ENCODE data around the gene SLC35C1. TPM values are rescaled to one million over a fixed set of nuclear protein-coding genes. Genes with fewer than 3 reads are reported as not detected.
A peak's percentile ranks its signal among the peaks of the same experiment; 100 is the strongest.

The SLC35C1 gene
- total RNA-seq, 4 donors from 2014 or later, result 20.5 to 33.5 (median 27.2) TPM

DNA sequence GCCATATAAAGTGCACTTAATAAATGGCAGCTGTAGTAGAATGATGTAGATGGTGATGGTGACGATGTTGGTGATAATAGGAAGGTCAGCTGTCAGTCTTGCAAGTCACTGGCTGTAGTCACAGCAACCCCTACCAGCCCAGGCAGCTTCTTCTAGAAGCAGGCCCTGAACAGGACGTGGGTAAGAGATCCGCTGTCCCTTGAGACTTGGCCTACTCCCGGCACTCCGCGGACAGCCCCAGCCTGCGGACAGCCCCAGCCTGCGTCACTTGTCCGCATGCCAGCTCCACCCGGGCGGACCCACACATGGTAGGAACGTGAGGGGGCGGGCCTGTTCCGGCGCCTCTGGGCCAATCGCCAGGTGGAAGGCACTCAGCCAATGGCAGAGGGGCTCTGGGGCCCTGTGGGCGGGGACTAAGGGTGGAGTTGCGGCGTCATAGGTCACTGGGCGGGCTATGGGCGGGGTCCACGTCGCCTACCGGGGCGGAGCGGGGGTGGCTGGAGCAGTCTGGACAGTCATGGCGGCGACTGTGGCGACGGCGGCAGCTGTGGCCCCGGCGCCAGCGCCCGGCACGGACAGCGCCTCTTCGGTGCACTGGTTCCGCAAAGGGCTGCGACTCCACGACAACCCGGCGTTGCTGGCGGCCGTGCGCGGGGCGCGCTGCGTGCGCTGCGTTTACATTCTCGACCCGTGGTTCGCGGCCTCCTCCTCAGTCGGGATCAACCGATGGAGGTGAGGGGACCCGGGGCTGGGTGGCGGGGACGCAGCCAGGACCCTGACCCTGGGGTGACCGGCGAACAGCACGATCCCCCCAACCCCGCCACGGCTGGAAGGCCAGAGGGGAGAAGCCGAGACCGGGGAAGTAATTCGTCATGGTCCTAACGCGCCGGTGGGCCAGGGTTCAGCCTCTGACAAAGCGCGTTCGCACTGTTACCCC is 42.3 kb downstream of the SLC35C1 start, which contains the start of gene CRY2:
TSS of gene CRY2 (plus strand) at position 502 of the 937 bp plus-strand sequence. CDS start at position 518, 16 bp downstream.
- Histone ChIP-seq H3K27ac (peak within 1 kb of the TSS; percentile 93 to 99 (median 96)), H3K9me3 (no peaks in the 10 kb centered on the region), H3K27me3 (no peaks in the 10 kb centered on the region), H3K4me3 (peak within 1 kb of the TSS; percentile 68 to 97 (median 86)), H3K36me3 (no peaks in the 10 kb centered on the region), H3K4me1 (peaks cover 0 to 62% (median 38%) of the 10 kb centered on the region in 4 donors)
- TF ChIP-seq POLR2A (IDR thresholded peaks at IDR 0.05) (peak; percentile 93 to 98), EP300 (IDR thresholded peaks at IDR 0.05) (peak; percentile 92 to 94), CTCF (IDR thresholded peaks at IDR 0.05) (peak in 1 of 5 experiments; percentile 37)
- 0% methylated on average over 16 to 22 of the region's 75 CpGs for WGBS, 2 donors
- peak; percentile 99 to 100 for DNase-seq (ENCODE audit: low spot score in 2 of 2)

GRCh38 chr11:45847911-45848316 is 43.0 kb downstream of the SLC35C1 start:
- H3K4me3 ChIP-seq, result peak overlapping the region; percentile 68 to 97 (median 86)
- 1 to 2% methylated on average over 14 to 16 of the region's 16 CpGs for WGBS, 2 donors
- H3K9me3 ChIP-seq, result no peaks in the 10 kb centered on the region
- H3K4me1 ChIP-seq, result peaks cover 0 to 67% (median 45%) of the 10 kb centered on the region in 4 donors
- peak in 1 of 2 donors; percentile 24 for DNase-seq (ENCODE audit: low spot score in 2 of 2)
- peak in 2 of 5 experiments; percentile 9 to 13 for TF ChIP-seq CTCF (IDR thresholded peaks at IDR 0.05)
- no peak for TF ChIP-seq POLR2A (IDR thresholded peaks at IDR 0.05)
- TF ChIP-seq EP300 (IDR thresholded peaks at IDR 0.05), result no peak
- H3K27me3 ChIP-seq, result no peaks in the 10 kb centered on the region
- peak overlapping the region; percentile 93 to 99 (median 96) for H3K27ac ChIP-seq
- no peaks in the 10 kb centered on the region for H3K36me3 ChIP-seq

DNA sequence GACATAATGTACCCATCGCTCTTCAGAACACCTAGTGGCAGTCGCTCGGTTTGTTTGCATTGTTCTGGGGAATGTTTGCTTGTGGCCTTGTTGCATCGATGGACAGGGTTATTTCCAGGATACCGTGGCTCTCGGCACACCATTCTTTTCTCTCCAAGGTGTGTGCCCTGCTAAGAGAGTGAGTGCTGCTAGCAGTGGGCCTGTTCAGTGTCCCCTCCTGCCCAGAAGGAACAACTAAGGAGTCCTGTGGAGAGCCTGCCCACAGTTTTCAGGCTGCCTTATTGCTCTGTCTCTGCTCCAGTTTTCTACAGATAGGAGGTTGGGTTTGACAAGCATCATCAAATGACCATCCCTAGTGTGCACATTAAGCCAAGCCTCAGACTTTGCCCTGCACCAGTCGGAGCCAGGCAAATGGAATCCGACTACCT is 43.7 kb downstream of the SLC35C1 start:
- 49 to 56% methylated on average over 8 of the region's 8 CpGs for WGBS, 2 donors
- no peak for TF ChIP-seq EP300 (IDR thresholded peaks at IDR 0.05)
- TF ChIP-seq CTCF (IDR thresholded peaks at IDR 0.05), result no peak
- no peak for TF ChIP-seq POLR2A (IDR thresholded peaks at IDR 0.05)
- Histone ChIP-seq H3K9me3 (no peaks in the 10 kb centered on the region), H3K36me3 (no peaks in the 10 kb centered on the region), H3K27me3 (no peaks in the 10 kb centered on the region), H3K4me1 (peaks cover 0 to 67% (median 47%) of the 10 kb centered on the region in 4 donors), H3K4me3 (peak overlapping the region; percentile 12 to 97 (median 75)), H3K27ac (peak overlapping the region; percentile 93 to 99 (median 96))
- DNase-seq (ENCODE audit: low spot score in 2 of 2), result no peak

GRCh38 chr11:45850446-45850845 is 45.5 kb downstream of the SLC35C1 start:
- TF ChIP-seq CTCF (IDR thresholded peaks at IDR 0.05) (no peak), EP300 (IDR thresholded peaks at IDR 0.05) (no peak), POLR2A (IDR thresholded peaks at IDR 0.05) (no peak)
- H3K27me3 ChIP-seq, result no peaks in the 10 kb centered on the region
- WGBS, 2 donors, result 58 to 59% methylated on average over 2 of the region's 2 CpGs
- no peak overlapping the region for H3K4me3 ChIP-seq
- no peaks in the 10 kb centered on the region for H3K9me3 ChIP-seq
- peaks cover 0 to 85% (median 55%) of the 10 kb centered on the region in 4 donors for H3K4me1 ChIP-seq
- no peak for DNase-seq (ENCODE audit: low spot score in 2 of 2)
- H3K27ac ChIP-seq, result peak overlapping the region in 2 of 4 donors; percentile 95 to 99
- no peaks in the 10 kb centered on the region for H3K36me3 ChIP-seq

DNA sequence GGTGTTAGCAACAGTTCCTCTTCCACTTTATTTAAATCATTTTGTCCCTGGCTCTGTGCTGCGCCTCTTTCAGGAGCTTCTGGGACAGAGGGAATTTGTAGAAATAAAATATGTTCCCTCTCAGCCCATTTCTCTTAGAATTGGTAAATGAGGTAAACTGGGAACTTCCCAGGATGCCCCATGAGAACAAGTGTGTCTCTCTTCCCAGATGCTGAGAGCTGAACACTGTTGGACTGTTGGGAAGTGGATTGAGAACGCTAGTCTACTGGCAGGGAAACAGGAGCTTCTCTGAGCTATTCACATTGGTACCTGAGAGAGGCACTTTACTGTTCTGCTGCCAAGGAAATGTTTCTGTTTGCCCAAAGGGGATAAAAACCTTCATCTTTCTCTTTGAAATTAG is 46.3 kb downstream of the SLC35C1 start:
- Histone ChIP-seq H3K4me1 (peaks cover 0 to 90% (median 61%) of the 10 kb centered on the region in 4 donors), H3K36me3 (no peaks in the 10 kb centered on the region), H3K27me3 (no peaks in the 10 kb centered on the region), H3K9me3 (no peaks in the 10 kb centered on the region), H3K27ac (peak overlapping the region in 3 of 4 donors; percentile 14 to 99 (median 95)), H3K4me3 (no peak overlapping the region)
- WGBS, 2 donors, result 60 to 63% methylated on average over 2 of the region's 2 CpGs
- no peak for DNase-seq (ENCODE audit: low spot score in 2 of 2)
- no peak for TF ChIP-seq POLR2A (IDR thresholded peaks at IDR 0.05)
- no peak for TF ChIP-seq CTCF (IDR thresholded peaks at IDR 0.05)
- TF ChIP-seq EP300 (IDR thresholded peaks at IDR 0.05), result no peak
